ENCODE results near the gene GHR. TPM values are rescaled to one million over a fixed set of nuclear protein-coding genes. Genes with fewer than 3 reads are reported as not detected.
"Not testable (repeated sequence)": the region's sequence is repeated elsewhere in the genome, so short reads cannot be mapped to it uniquely, and the experiment has no call there.

Gene GHR
- total RNA-seq, 1 experiment from 2014 or later, result 60.6 TPM

DNA sequence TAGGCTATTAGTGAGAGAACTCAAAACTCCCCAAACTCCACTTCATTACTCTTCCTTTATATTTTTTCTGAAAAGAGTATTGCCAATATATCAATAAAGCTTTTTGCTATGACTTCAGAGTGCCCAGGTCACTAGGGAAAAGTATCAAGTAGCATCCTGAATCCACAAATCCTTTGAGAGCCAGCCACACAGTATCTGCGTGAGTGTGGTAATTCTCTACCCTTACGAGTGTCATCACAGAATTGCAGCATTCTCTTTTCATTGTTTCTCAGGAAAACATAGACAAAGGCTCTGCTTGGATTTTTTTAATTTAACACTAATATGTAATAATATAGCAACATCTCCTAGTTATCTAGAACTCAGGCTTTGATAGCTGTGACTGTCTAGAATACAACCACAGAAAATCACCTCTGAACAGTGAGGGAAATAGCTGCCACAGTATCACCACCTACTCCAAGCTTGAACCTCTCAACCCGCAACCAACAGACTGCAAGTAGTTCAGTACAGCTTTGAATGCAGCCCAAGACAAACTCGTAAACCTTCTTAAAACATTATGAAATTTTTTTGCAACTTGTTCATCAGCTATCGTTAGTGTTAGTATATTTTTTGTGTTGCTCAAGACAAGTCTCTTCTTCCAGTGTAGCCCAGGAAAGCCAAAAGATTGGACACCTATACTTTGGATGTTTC is 254.1 kb downstream of the GHR start:
- in situ Hi-C loops (cut with HindIII; ENCODE audit: low pct_unique_long_range_greater_than_20kb, low sequenced_read_pairs), result no loop called here
- no peak for DNase-seq (ENCODE audit: low read depth, low spot score)

DNA sequence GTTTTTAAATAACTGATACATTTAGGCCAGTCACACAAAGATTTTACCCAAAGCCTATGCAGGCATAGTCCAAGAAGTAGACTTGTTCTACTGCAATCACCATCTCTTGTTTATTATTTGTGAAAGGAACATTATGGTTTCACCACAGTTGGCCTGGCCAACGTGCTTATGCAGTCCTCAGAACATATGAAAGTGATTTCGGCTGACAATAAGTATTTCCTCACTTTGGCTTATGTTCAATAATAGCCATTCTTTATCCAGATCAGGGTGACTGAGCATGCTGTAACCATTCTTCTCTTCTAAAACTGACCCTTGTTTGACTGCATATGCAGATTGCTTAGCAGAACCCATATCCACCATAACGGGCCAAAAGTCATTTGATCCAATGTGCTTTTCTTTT is 256.8 kb downstream of the GHR start:
- in situ Hi-C loops (cut with HindIII; ENCODE audit: low pct_unique_long_range_greater_than_20kb, low sequenced_read_pairs), result no loop called here
- no peak for DNase-seq (ENCODE audit: low read depth, low spot score)

DNA sequence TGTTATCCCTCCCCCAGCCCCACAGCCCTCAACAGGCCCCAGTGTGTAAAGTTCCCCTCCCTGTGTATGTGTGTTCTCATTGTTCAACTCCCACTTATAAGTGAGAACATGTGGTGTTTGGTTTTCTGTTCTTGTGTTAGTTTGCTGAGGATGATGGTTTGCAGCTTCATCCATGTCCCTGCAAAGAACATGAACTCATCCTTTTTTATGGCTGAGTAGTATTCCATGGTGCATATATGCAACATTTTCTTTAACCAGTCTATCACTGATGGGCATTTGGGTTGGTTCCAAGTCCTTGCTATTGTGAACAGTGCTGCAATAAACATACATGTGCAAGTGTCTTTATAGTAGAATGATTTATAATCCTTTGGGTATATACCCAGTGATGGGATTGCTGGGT is 261.8 kb downstream of the GHR start:
- DNase-seq (ENCODE audit: low read depth, low spot score); in situ Hi-C loops (cut with HindIII; ENCODE audit: low pct_unique_long_range_greater_than_20kb, low sequenced_read_pairs): not testable (repeated sequence)

- in situ Hi-C loops (cut with HindIII; ENCODE audit: low pct_unique_long_range_greater_than_20kb, low sequenced_read_pairs), result no loop called here
- DNase-seq (ENCODE audit: low read depth, low spot score), result peak; percentile 85
Measured at GRCh38 chr5:42689391-42689790, 266.2 kb downstream of the GHR start.

GRCh38 chr5:42691413-42691937 is 268.2 kb downstream of the GHR start:
- in situ Hi-C loops (cut with HindIII; ENCODE audit: low pct_unique_long_range_greater_than_20kb, low sequenced_read_pairs), result no loop called here
- no peak for DNase-seq (ENCODE audit: low read depth, low spot score)

DNA sequence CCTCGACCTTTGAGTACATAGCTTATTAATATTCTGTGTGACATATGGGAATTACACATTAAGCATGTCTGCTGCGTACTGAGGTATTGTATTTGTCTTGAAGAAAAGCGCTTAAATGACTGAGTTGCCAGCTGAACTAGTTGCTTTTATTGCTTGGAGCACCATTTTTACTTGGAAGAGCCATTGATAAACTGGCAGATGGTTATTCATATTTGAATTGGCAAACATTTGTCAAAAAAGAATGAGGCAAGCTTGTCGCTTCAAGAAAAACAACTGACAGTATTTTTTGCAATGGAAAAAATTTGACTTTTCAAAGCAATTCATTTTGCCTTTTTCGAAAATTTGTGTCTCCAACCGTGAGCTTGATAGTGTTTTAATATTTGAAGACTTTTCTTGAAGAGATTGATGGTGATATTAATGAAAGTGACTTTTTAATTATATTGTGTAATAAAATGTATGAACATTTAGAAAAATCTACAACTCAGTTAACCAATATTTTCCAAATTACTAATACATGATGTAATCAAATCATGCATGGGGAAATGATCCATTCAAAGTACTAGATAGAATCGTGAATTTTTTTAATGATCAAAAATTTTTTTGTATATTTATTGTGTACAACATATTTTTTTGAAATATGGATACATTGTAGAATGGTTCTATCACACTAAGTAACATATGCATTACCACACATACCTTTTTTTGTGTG is 278.3 kb downstream of the GHR start:
- DNase-seq (ENCODE audit: low read depth, low spot score), result no peak
- in situ Hi-C loops (cut with HindIII; ENCODE audit: low pct_unique_long_range_greater_than_20kb, low sequenced_read_pairs), result no loop called here

GRCh38 chr5:42703238-42703637 is 280.0 kb downstream of the GHR start:
- DNase-seq (ENCODE audit: low read depth, low spot score), result no peak
- in situ Hi-C loops (cut with HindIII; ENCODE audit: low pct_unique_long_range_greater_than_20kb, low sequenced_read_pairs), result no loop called here

GRCh38 chr5:42715785-42716184 is 292.5 kb downstream of the GHR start:
- in situ Hi-C loops (cut with HindIII; ENCODE audit: low pct_unique_long_range_greater_than_20kb, low sequenced_read_pairs), result no loop called here
- DNase-seq (ENCODE audit: low read depth, low spot score), result peak; percentile 83

DNA sequence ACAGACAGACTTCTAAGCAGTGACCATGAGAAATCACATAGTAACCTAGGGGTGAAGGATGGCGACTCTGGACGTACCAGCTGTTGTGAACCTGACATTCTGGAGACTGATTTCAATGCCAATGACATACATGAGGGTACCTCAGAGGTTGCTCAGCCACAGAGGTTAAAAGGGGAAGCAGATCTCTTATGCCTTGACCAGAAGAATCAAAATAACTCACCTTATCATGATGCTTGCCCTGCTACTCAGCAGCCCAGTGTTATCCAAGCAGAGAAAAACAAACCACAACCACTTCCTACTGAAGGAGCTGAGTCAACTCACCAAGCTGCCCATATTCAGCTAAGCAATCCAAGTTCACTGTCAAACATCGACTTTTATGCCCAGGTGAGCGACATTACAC is 295.4 kb downstream of the GHR start:
- no peak for DNase-seq (ENCODE audit: low read depth, low spot score)
- in situ Hi-C loops (cut with HindIII; ENCODE audit: low pct_unique_long_range_greater_than_20kb, low sequenced_read_pairs), result no loop called here

DNA sequence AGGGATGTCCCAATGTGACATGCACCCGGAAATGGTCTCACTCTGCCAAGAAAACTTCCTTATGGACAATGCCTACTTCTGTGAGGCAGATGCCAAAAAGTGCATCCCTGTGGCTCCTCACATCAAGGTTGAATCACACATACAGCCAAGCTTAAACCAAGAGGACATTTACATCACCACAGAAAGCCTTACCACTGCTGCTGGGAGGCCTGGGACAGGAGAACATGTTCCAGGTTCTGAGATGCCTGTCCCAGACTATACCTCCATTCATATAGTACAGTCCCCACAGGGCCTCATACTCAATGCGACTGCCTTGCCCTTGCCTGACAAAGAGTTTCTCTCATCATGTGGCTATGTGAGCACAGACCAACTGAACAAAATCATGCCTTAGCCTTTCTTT is 295.8 kb downstream of the GHR start:
- peak; percentile 47 for DNase-seq (ENCODE audit: low read depth, low spot score)
- in situ Hi-C loops (cut with HindIII; ENCODE audit: low pct_unique_long_range_greater_than_20kb, low sequenced_read_pairs), result no loop called here

GRCh38 chr5:42720251-42720650 is 297.0 kb downstream of the GHR start:
- in situ Hi-C loops (cut with HindIII; ENCODE audit: low pct_unique_long_range_greater_than_20kb, low sequenced_read_pairs), result no loop called here
- DNase-seq (ENCODE audit: low read depth, low spot score), result no peak

GRCh38 chr5:42721484-42721883 is 298.2 kb downstream of the GHR start:
- in situ Hi-C loops (cut with HindIII; ENCODE audit: low pct_unique_long_range_greater_than_20kb, low sequenced_read_pairs), result no loop called here
- DNase-seq (ENCODE audit: low read depth, low spot score), result no peak

DNA sequence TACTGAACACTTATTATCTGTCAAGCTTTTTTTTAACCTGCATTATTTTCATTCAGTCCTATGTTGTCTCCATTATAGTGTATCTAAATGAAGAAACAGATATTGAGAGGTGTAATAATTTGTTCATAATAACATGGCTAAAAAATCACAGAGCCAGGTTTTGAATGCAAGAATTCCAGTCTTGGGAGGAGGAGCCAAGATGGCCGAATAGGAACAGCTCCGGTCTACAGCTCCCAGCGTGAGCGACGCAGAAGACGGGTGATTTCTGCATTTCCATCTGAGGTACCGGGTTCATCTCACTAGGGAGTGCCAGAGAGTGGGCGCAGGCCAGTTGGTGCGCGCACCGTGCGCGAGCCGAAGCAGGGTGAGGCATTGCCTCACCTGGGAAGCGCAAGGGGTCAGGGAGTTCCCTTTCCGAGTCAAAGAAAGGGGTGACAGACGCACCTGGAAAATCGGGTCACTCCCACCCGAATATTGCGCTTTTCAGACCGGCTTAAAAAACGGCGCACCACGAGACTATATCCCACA is 311.4 kb downstream of the GHR start:
- DNase-seq (ENCODE audit: low read depth, low spot score); in situ Hi-C loops (cut with HindIII; ENCODE audit: low pct_unique_long_range_greater_than_20kb, low sequenced_read_pairs): not testable (repeated sequence)

GRCh38 chr5:42740920-42741319 is 317.7 kb downstream of the GHR start:
- DNase-seq (ENCODE audit: low read depth, low spot score), result no peak
- in situ Hi-C loops (cut with HindIII; ENCODE audit: low pct_unique_long_range_greater_than_20kb, low sequenced_read_pairs), result no loop called here

DNA sequence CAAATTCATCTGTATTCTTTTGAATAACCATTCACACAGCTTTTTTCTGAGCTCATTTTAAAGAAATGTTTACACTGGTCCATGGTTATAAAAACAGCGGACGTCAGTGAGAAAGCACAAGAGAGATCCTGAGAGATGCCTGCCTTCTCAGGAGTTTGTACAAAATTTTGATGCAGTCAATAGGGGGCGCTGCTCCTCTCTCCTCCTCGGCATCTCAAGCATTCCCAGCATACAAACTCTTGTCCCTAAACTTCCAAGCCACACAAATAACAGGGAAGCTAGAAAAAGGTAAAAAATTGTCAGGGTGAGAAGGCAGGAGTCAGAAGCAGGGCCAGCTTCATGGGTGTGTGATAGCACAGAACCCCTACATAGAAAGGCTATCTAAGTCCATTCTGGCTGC is 322.2 kb downstream of the GHR start:
- in situ Hi-C loops (cut with HindIII; ENCODE audit: low pct_unique_long_range_greater_than_20kb, low sequenced_read_pairs), result no loop called here
- DNase-seq (ENCODE audit: low read depth, low spot score), result peak; percentile 55

DNA sequence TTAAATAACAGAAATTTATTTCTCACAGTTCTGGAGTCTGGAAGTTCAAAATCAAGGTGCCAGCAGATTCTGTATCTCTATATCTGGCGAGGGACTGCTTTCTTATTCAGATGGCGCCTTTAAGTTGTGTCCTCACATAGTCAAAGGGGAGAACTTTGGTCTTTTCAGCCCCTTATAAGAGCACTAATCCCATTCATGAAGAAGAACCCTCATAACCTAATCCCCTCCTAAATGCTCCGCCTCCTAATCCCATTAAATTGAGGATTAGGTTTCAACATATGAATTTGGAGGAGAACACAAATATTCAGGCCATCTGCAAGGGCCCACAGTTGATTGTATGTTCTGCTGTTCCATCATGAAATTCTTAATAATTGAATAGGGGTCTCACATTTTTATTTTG is 322.6 kb downstream of the GHR start:
- in situ Hi-C loops (cut with HindIII; ENCODE audit: low pct_unique_long_range_greater_than_20kb, low sequenced_read_pairs), result no loop called here
- DNase-seq (ENCODE audit: low read depth, low spot score), result no peak

- no peak for DNase-seq (ENCODE audit: low read depth, low spot score)
- in situ Hi-C loops (cut with HindIII; ENCODE audit: low pct_unique_long_range_greater_than_20kb, low sequenced_read_pairs), result no loop called here
Measured at GRCh38 chr5:42749020-42749419, 325.8 kb downstream of the GHR start.

- DNase-seq (ENCODE audit: low read depth, low spot score), result no peak
- in situ Hi-C loops (cut with HindIII; ENCODE audit: low pct_unique_long_range_greater_than_20kb, low sequenced_read_pairs), result no loop called here
Measured at GRCh38 chr5:42750507-42750906, 327.3 kb downstream of the GHR start.

- in situ Hi-C loops (cut with HindIII; ENCODE audit: low pct_unique_long_range_greater_than_20kb, low sequenced_read_pairs), result no loop called here
- DNase-seq (ENCODE audit: low read depth, low spot score), result no peak
Measured at GRCh38 chr5:42751044-42751443, 327.8 kb downstream of the GHR start.
